ENCODE measurements around the gene KIR3DL2. TPM values are rescaled to one million over a fixed set of nuclear protein-coding genes. Genes with fewer than 3 reads are reported as not detected.
"Not testable (repeated sequence)": the region's sequence is repeated elsewhere in the genome, so short reads cannot be mapped to it uniquely, and the experiment has no call there.

The KIR3DL2 gene
- total RNA-seq, 4 donors from 2014 or later = not detected

- no peaks in the 10 kb centered on the region for H3K36me3 ChIP-seq
- H3K4me1 ChIP-seq = no peaks in the 10 kb centered on the region
- TF ChIP-seq CTCF (IDR thresholded peaks at IDR 0.05 in 4 of 5, conservative IDR thresholded peaks at IDR 0.05 in 1 of 5) = no peak
- TF ChIP-seq POLR2A (IDR thresholded peaks at IDR 0.05) = no peak
- no peaks in the 10 kb centered on the region for H3K27me3 ChIP-seq
- no peak overlapping the region for H3K27ac ChIP-seq
- ATAC-seq (no peak), DNase-seq (no peak)
- H3K9me3 ChIP-seq = no peaks in the 10 kb centered on the region
- no peak overlapping the region for H3K4me3 ChIP-seq
- in situ Hi-C loops (cut with MboI; ENCODE audit: low sequenced_read_pairs in 4 of 4) = no loop called here
- intact Hi-C loops (cut with DNase I; ENCODE audit: low total_unique reads) = no loop called here
Observed at GRCh38 chr19:54882758-54883157, 32.5 kb downstream of the KIR3DL2 start.

GRCh38 chr19:54883228-54883627 lies 33.0 kb downstream of the KIR3DL2 start:
- ATAC-seq (no peak), DNase-seq (no peak)
- intact Hi-C loops (cut with DNase I; ENCODE audit: low total_unique reads) (no loop called here), in situ Hi-C loops (cut with MboI; ENCODE audit: low sequenced_read_pairs in 4 of 4) (no loop called here)
- Histone ChIP-seq H3K4me3 (no peak overlapping the region), H3K36me3 (no peaks in the 10 kb centered on the region), H3K27ac (no peak overlapping the region), H3K4me1 (no peaks in the 10 kb centered on the region), H3K27me3 (no peaks in the 10 kb centered on the region), H3K9me3 (no peaks in the 10 kb centered on the region)
- TF ChIP-seq CTCF (IDR thresholded peaks at IDR 0.05 in 4 of 5, conservative IDR thresholded peaks at IDR 0.05 in 1 of 5) = no peak
- no peak for TF ChIP-seq POLR2A (IDR thresholded peaks at IDR 0.05)

- Histone ChIP-seq H3K9me3 (no peaks in the 10 kb centered on the region), H3K27ac (no peak overlapping the region), H3K36me3 (no peaks in the 10 kb centered on the region), H3K27me3 (no peaks in the 10 kb centered on the region), H3K4me3 (no peak overlapping the region), H3K4me1 (no peaks in the 10 kb centered on the region)
- ATAC-seq = no peak
- TF ChIP-seq POLR2A (IDR thresholded peaks at IDR 0.05) (no peak), CTCF (IDR thresholded peaks at IDR 0.05 in 4 of 5, conservative IDR thresholded peaks at IDR 0.05 in 1 of 5) (no peak)
- in situ Hi-C loops (cut with MboI; ENCODE audit: low sequenced_read_pairs in 4 of 4) = no loop called here
- no peak for DNase-seq
- intact Hi-C loops (cut with DNase I; ENCODE audit: low total_unique reads) = no loop called here
Observed at GRCh38 chr19:54888239-54888638, 38.0 kb downstream of the KIR3DL2 start.

GRCh38 chr19:54889566-54889965 lies 39.3 kb downstream of the KIR3DL2 start:
- Histone ChIP-seq H3K27me3 (no peaks in the 10 kb centered on the region), H3K36me3 (no peaks in the 10 kb centered on the region), H3K4me1 (no peaks in the 10 kb centered on the region), H3K27ac (no peak overlapping the region), H3K4me3 (no peak overlapping the region), H3K9me3 (no peaks in the 10 kb centered on the region)
- DNase-seq = no peak
- intact Hi-C loops (cut with DNase I; ENCODE audit: low total_unique reads) (no loop called here), in situ Hi-C loops (cut with MboI; ENCODE audit: low sequenced_read_pairs in 4 of 4) (no loop called here)
- ATAC-seq = no peak
- TF ChIP-seq POLR2A (IDR thresholded peaks at IDR 0.05) (no peak), CTCF (IDR thresholded peaks at IDR 0.05 in 4 of 5, conservative IDR thresholded peaks at IDR 0.05 in 1 of 5) (no peak)

GRCh38 chr19:54893406-54893805 lies 43.2 kb downstream of the KIR3DL2 start:
- H3K27ac ChIP-seq = no peak overlapping the region
- no peak for ATAC-seq
- TF ChIP-seq POLR2A (IDR thresholded peaks at IDR 0.05) = no peak
- no peak for TF ChIP-seq CTCF (IDR thresholded peaks at IDR 0.05 in 4 of 5, conservative IDR thresholded peaks at IDR 0.05 in 1 of 5)
- H3K36me3 ChIP-seq = no peaks in the 10 kb centered on the region
- H3K27me3 ChIP-seq = no peaks in the 10 kb centered on the region
- H3K4me3 ChIP-seq = no peak overlapping the region
- H3K4me1 ChIP-seq = no peaks in the 10 kb centered on the region
- no peak for DNase-seq
- intact Hi-C loops (cut with DNase I; ENCODE audit: low total_unique reads) = no loop called here
- H3K9me3 ChIP-seq = no peaks in the 10 kb centered on the region
- in situ Hi-C loops (cut with MboI; ENCODE audit: low sequenced_read_pairs in 4 of 4) = no loop called here

- ATAC-seq; H3K27ac ChIP-seq; H3K4me1 ChIP-seq; DNase-seq; H3K9me3 ChIP-seq; H3K36me3 ChIP-seq; H3K4me3 ChIP-seq; in situ Hi-C loops (cut with MboI; ENCODE audit: low sequenced_read_pairs in 4 of 4); intact Hi-C loops (cut with DNase I; ENCODE audit: low total_unique reads); H3K27me3 ChIP-seq: not testable (repeated sequence)
Observed at GRCh38 chr19:54894106-54894505, 43.9 kb downstream of the KIR3DL2 start.
